ENCODE data around the gene SLC28A1.

SLC28A1 gene

GRCh38 chr15:84889313-84889990 is 5.0 kb downstream of the SLC28A1 start:
- Histone ChIP-seq H3K9ac (ENCODE audit: low read depth, low read length) (no peak overlapping the region), H3K9me3 (ENCODE audit: insufficient read depth, low read depth, low read length) (no peaks in the 10 kb centered on the region), H3K36me3 (ENCODE audit: insufficient read depth, low read depth, low read length) (no peaks in the 10 kb centered on the region), H3K4me1 (ENCODE audit: insufficient read depth, low read length) (no peaks in the 10 kb centered on the region), H3K4me3 (ENCODE audit: low read length) (no peak overlapping the region), H3K27me3 (ENCODE audit: insufficient read depth, low read length) (no peaks in the 10 kb centered on the region; the same call in 1 of the 2 replicates), H3K27ac (ENCODE audit: low read length) (no peak overlapping the region)

GRCh38 chr15:84889991-84890669 is 5.7 kb downstream of the SLC28A1 start:
- Histone ChIP-seq H3K36me3 (ENCODE audit: insufficient read depth, low read depth, low read length) (no peaks in the 10 kb centered on the region), H3K4me3 (ENCODE audit: low read length) (no peak overlapping the region), H3K27me3 (ENCODE audit: insufficient read depth, low read length) (no peaks in the 10 kb centered on the region; the same call in 1 of the 2 replicates), H3K9ac (ENCODE audit: low read depth, low read length) (no peak overlapping the region), H3K9me3 (ENCODE audit: insufficient read depth, low read depth, low read length) (no peaks in the 10 kb centered on the region), H3K27ac (ENCODE audit: low read length) (no peak overlapping the region), H3K4me1 (ENCODE audit: insufficient read depth, low read length) (no peaks in the 10 kb centered on the region)

- H3K36me3 ChIP-seq (ENCODE audit: insufficient read depth, low read depth, low read length) = no peaks in the 10 kb centered on the region
- no peaks in the 10 kb centered on the region for H3K4me1 ChIP-seq (ENCODE audit: insufficient read depth, low read length)
These were observed 6.3 kb downstream of the SLC28A1 start for GRCh38 chr15:84890670-84891162.

GRCh38 chr15:84891339-84891738 is 6.9 kb downstream of the SLC28A1 start:
- H3K9ac ChIP-seq (ENCODE audit: low read depth, low read length) = no peak overlapping the region
- no peaks in the 10 kb centered on the region for H3K4me1 ChIP-seq (ENCODE audit: insufficient read depth, low read length)
- no peaks in the 10 kb centered on the region; the same call in 1 of the 2 replicates for H3K27me3 ChIP-seq (ENCODE audit: insufficient read depth, low read length)
- H3K9me3 ChIP-seq (ENCODE audit: insufficient read depth, low read depth, low read length) = no peaks in the 10 kb centered on the region
- H3K36me3 ChIP-seq (ENCODE audit: insufficient read depth, low read depth, low read length) = no peaks in the 10 kb centered on the region
- H3K4me3 ChIP-seq (ENCODE audit: low read length) = no peak overlapping the region
- no peak overlapping the region for H3K27ac ChIP-seq (ENCODE audit: low read length)

More at GRCh38 chr15:84890670-84891162, 6.3 kb downstream of the SLC28A1 start:
- Histone ChIP-seq H3K4me3 (ENCODE audit: low read length) (no peak overlapping the region), H3K9ac (ENCODE audit: low read depth, low read length) (no peak overlapping the region), H3K27me3 (ENCODE audit: insufficient read depth, low read length) (no peaks in the 10 kb centered on the region; the same call in 1 of the 2 replicates), H3K27ac (ENCODE audit: low read length) (no peak overlapping the region), H3K9me3 (ENCODE audit: insufficient read depth, low read depth, low read length) (no peaks in the 10 kb centered on the region)

- no peak overlapping the region for H3K27ac ChIP-seq (ENCODE audit: low read length)
- no peaks in the 10 kb centered on the region for H3K9me3 ChIP-seq (ENCODE audit: insufficient read depth, low read depth, low read length)
- no peak overlapping the region for H3K9ac ChIP-seq (ENCODE audit: low read depth, low read length)
- no peaks in the 10 kb centered on the region for H3K36me3 ChIP-seq (ENCODE audit: insufficient read depth, low read depth, low read length)
- no peaks in the 10 kb centered on the region for H3K4me1 ChIP-seq (ENCODE audit: insufficient read depth, low read length)
- no peak overlapping the region for H3K4me3 ChIP-seq (ENCODE audit: low read length)
- no peaks in the 10 kb centered on the region for H3K27me3 ChIP-seq (ENCODE audit: insufficient read depth, low read length)
These were observed 8.4 kb downstream of the SLC28A1 start for GRCh38 chr15:84892786-84893307.

GRCh38 chr15:84893607-84894006 is 9.1 kb downstream of the SLC28A1 start:
- Histone ChIP-seq H3K27me3 (ENCODE audit: insufficient read depth, low read length) (no peaks in the 10 kb centered on the region), H3K27ac (ENCODE audit: low read length) (no peak overlapping the region), H3K4me1 (ENCODE audit: insufficient read depth, low read length) (no peaks in the 10 kb centered on the region), H3K9ac (ENCODE audit: low read depth, low read length) (no peak overlapping the region), H3K36me3 (ENCODE audit: insufficient read depth, low read depth, low read length) (no peaks in the 10 kb centered on the region), H3K4me3 (ENCODE audit: low read length) (no peak overlapping the region), H3K9me3 (ENCODE audit: insufficient read depth, low read depth, low read length) (no peaks in the 10 kb centered on the region)

- Histone ChIP-seq H3K36me3 (ENCODE audit: insufficient read depth, low read depth, low read length) (no peaks in the 10 kb centered on the region), H3K4me1 (ENCODE audit: insufficient read depth, low read length) (no peaks in the 10 kb centered on the region), H3K9ac (ENCODE audit: low read depth, low read length) (no peak overlapping the region), H3K27ac (ENCODE audit: low read length) (no peak overlapping the region), H3K27me3 (ENCODE audit: insufficient read depth, low read length) (no peaks in the 10 kb centered on the region), H3K4me3 (ENCODE audit: low read length) (no peak overlapping the region), H3K9me3 (ENCODE audit: insufficient read depth, low read depth, low read length) (no peaks in the 10 kb centered on the region)
These were observed 10.4 kb downstream of the SLC28A1 start for GRCh38 chr15:84894736-84895425.

- H3K4me1 ChIP-seq (ENCODE audit: insufficient read depth, low read length) = no peaks in the 10 kb centered on the region
- H3K27ac ChIP-seq (ENCODE audit: low read length) = no peak overlapping the region
- no peaks in the 10 kb centered on the region for H3K36me3 ChIP-seq (ENCODE audit: insufficient read depth, low read depth, low read length)
- no peak overlapping the region for H3K4me3 ChIP-seq (ENCODE audit: low read length)
- H3K27me3 ChIP-seq (ENCODE audit: insufficient read depth, low read length) = no peaks in the 10 kb centered on the region
- H3K9ac ChIP-seq (ENCODE audit: low read depth, low read length) = no peak overlapping the region
- H3K9me3 ChIP-seq (ENCODE audit: insufficient read depth, low read depth, low read length) = no peaks in the 10 kb centered on the region
These were observed 14.3 kb downstream of the SLC28A1 start for GRCh38 chr15:84898761-84899160.

- no peaks in the 10 kb centered on the region for H3K9me3 ChIP-seq (ENCODE audit: insufficient read depth, low read depth, low read length)
- H3K4me1 ChIP-seq (ENCODE audit: insufficient read depth, low read length) = no peaks in the 10 kb centered on the region
- no peak overlapping the region for H3K27ac ChIP-seq (ENCODE audit: low read length)
- no peaks in the 10 kb centered on the region for H3K27me3 ChIP-seq (ENCODE audit: insufficient read depth, low read length)
- H3K36me3 ChIP-seq (ENCODE audit: insufficient read depth, low read depth, low read length) = no peaks in the 10 kb centered on the region
- no peak overlapping the region for H3K9ac ChIP-seq (ENCODE audit: low read depth, low read length)
- H3K4me3 ChIP-seq (ENCODE audit: low read length) = no peak overlapping the region
These were observed 15.3 kb downstream of the SLC28A1 start for GRCh38 chr15:84899750-84900149.

- Histone ChIP-seq H3K27ac (ENCODE audit: low read length) (no peak overlapping the region), H3K9ac (ENCODE audit: low read depth, low read length) (no peak overlapping the region), H3K27me3 (ENCODE audit: insufficient read depth, low read length) (no peaks in the 10 kb centered on the region), H3K4me3 (ENCODE audit: low read length) (no peak overlapping the region), H3K9me3 (ENCODE audit: insufficient read depth, low read depth, low read length) (no peaks in the 10 kb centered on the region), H3K4me1 (ENCODE audit: insufficient read depth, low read length) (no peaks in the 10 kb centered on the region), H3K36me3 (ENCODE audit: insufficient read depth, low read depth, low read length) (no peaks in the 10 kb centered on the region)
These were observed 17.1 kb downstream of the SLC28A1 start for GRCh38 chr15:84901540-84901939.

GRCh38 chr15:84903751-84904150 is 19.3 kb downstream of the SLC28A1 start:
- Histone ChIP-seq H3K27me3 (ENCODE audit: insufficient read depth, low read length) (no peaks in the 10 kb centered on the region), H3K36me3 (ENCODE audit: insufficient read depth, low read depth, low read length) (no peaks in the 10 kb centered on the region), H3K4me1 (ENCODE audit: insufficient read depth, low read length) (no peaks in the 10 kb centered on the region; the same call in 1 of the 2 replicates), H3K9ac (ENCODE audit: low read depth, low read length) (no peak overlapping the region), H3K27ac (ENCODE audit: low read length) (no peak overlapping the region), H3K4me3 (ENCODE audit: low read length) (no peak overlapping the region), H3K9me3 (ENCODE audit: insufficient read depth, low read depth, low read length) (no peaks in the 10 kb centered on the region)
